HG03159 (cell line): ENCODE data around the gene ANKRD2.

Source experiments
- ATAC-seq: cut with Tn5 transposase; IDR thresholded peaks from one replicate; pipeline ENCODE4 v1.9.1; 2021; ENCODE audit warnings: mild to moderate bottlenecking, moderate library complexity; ENCODE audit not compliant: unreplicated experiment

ANKRD2 gene

GRCh38 chr10:97590748-97591495 is 18.3 kb downstream of the ANKRD2 start:
- ATAC-seq: no peak

GRCh38 chr10:97593421-97593820 is 20.8 kb downstream of the ANKRD2 start:
- no peak for ATAC-seq

GRCh38 chr10:97596101-97597082 is 23.8 kb downstream of the ANKRD2 start:
- no peak for ATAC-seq

GRCh38 chr10:97597778-97598177 is 25.2 kb downstream of the ANKRD2 start:
- no peak for ATAC-seq

- ATAC-seq: no peak
Observed at GRCh38 chr10:97598407-97599271, 26.1 kb downstream of the ANKRD2 start.

- no peak for ATAC-seq
Observed at GRCh38 chr10:97599272-97599619, 26.7 kb downstream of the ANKRD2 start.

GRCh38 chr10:97600616-97601015 is 28.0 kb downstream of the ANKRD2 start:
- no peak for ATAC-seq

GRCh38 chr10:97601268-97602215 is 29.0 kb downstream of the ANKRD2 start:
- no peak for ATAC-seq

GRCh38 chr10:97607095-97607636 is 34.6 kb downstream of the ANKRD2 start:
- no peak for ATAC-seq

GRCh38 chr10:97608991-97609561 is 36.5 kb downstream of the ANKRD2 start:
- no peak for ATAC-seq

GRCh38 chr10:97611473-97611872 is 38.9 kb downstream of the ANKRD2 start:
- no peak for ATAC-seq

GRCh38 chr10:97612386-97612785 is 39.8 kb downstream of the ANKRD2 start:
- ATAC-seq: no peak

- ATAC-seq: no peak
Observed at GRCh38 chr10:97618285-97618684, 45.7 kb downstream of the ANKRD2 start.

- no peak for ATAC-seq
Observed at GRCh38 chr10:97618733-97619132, 46.2 kb downstream of the ANKRD2 start.

- ATAC-seq: no peak
Observed at GRCh38 chr10:97623277-97623676, 50.7 kb downstream of the ANKRD2 start.

GRCh38 chr10:97627731-97628130 is 55.2 kb downstream of the ANKRD2 start:
- no peak for ATAC-seq

- ATAC-seq: no peak
Observed at GRCh38 chr10:97628228-97628627, 55.6 kb downstream of the ANKRD2 start.

- ATAC-seq: no peak
Observed at GRCh38 chr10:97629289-97629688, 56.7 kb downstream of the ANKRD2 start.

GRCh38 chr10:97631098-97631497 is 58.5 kb downstream of the ANKRD2 start:
- no peak for ATAC-seq
